Measurements from ENCODE around the gene THAP6.

DNA sequence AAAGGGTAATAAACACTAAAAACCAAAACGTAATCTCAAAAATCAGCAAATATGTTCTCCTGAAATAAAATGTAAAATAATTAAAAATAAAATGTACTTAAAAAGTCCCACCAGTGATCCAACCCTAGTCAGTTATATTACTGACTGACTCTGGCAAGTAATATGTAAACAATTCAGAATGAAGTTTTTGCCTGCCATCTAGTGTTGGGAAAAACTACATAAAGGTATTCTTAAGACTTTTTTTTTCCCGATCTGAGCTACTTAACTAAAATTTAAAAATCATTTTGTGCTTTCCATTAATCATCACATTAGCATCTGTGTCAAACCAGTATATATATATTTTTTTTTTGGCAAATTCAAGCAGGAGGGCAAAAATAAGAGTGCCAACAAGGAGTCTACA lies 24.1 kb upstream of the THAP6 start:
- TF ChIP-seq POLR2A (IDR thresholded peaks at IDR 0.05): no peak
- TF ChIP-seq, protein P1, sequence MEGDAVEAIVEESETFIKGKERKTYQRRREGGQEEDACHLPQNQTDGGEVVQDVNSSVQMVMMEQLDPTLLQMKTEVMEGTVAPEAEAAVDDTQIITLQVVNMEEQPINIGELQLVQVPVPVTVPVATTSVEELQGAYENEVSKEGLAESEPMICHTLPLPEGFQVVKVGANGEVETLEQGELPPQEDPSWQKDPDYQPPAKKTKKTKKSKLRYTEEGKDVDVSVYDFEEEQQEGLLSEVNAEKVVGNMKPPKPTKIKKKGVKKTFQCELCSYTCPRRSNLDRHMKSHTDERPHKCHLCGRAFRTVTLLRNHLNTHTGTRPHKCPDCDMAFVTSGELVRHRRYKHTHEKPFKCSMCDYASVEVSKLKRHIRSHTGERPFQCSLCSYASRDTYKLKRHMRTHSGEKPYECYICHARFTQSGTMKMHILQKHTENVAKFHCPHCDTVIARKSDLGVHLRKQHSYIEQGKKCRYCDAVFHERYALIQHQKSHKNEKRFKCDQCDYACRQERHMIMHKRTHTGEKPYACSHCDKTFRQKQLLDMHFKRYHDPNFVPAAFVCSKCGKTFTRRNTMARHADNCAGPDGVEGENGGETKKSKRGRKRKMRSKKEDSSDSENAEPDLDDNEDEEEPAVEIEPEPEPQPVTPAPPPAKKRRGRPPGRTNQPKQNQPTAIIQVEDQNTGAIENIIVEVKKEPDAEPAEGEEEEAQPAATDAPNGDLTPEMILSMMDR (IDR thresholded peaks at IDR 0.05 in 4 of 5, conservative IDR thresholded peaks at IDR 0.05 in 1 of 5): peak in 1 of 5 experiments; percentile 15
